OCI-LY1 (cell line): ENCODE results near the gene ANKRD33.

Experiments
- H2AFZ ChIP-seq: fragments of 200-600 bp; sonication (generic), shearing (Covaris generic); 2 replicates; pipeline ENCODE4 v1.6.0; 2014; ENCODE audit warnings: antibody characterized with exemption, mild to moderate bottlenecking, low read length
- H3F3A ChIP-seq: fragments of 200-600 bp; sonication (generic), shearing (Covaris generic); 2 replicates; pipeline ENCODE4 v1.6.0; 2014; ENCODE audit warnings: mild to moderate bottlenecking, antibody characterized with exemption, low read length, moderate library complexity; ENCODE audit not compliant: insufficient read depth
- H3K27ac ChIP-seq: fragments of 200-600 bp; sonication (generic); 2 replicates; pipeline ENCODE4 v1.5.1; 2014; ENCODE audit warnings: low read length, mixed run types, mild to moderate bottlenecking, low read depth; ENCODE audit not compliant: poor library complexity, severe bottlenecking
- H3K27me3 ChIP-seq: fragments of 200-600 bp; sonication (generic); 2 replicates; pipeline ENCODE4 v1.6.0; 2014; ENCODE audit warnings: antibody characterized with exemption, mild to moderate bottlenecking, low read length, moderate library complexity; ENCODE audit not compliant: insufficient read depth
- H3K36me3 ChIP-seq: fragments of 200-600 bp; sonication (generic); 2 replicates; pipeline ENCODE4 v1.6.1; 2014; ENCODE audit warnings: mild to moderate bottlenecking, antibody characterized with exemption, low read length, moderate library complexity, mixed read lengths; ENCODE audit not compliant: insufficient read depth
- H3K4me1 ChIP-seq: fragments of 200-600 bp; sonication (generic); 2 replicates; pipeline ENCODE4 v1.5.1; 2014; ENCODE audit warnings: mild to moderate bottlenecking, low read length, moderate library complexity; ENCODE audit not compliant: insufficient read depth, severe bottlenecking
- H3K4me2 ChIP-seq: fragments of 200-600 bp; sonication (generic), shearing (Covaris generic); 2 replicates; pipeline ENCODE4 v1.6.1; 2014; ENCODE audit warnings: low read length
- H3K4me3 ChIP-seq: fragments of 200-600 bp; sonication (generic); 2 replicates; pipeline ENCODE4 v1.5.1; 2014; ENCODE audit warnings: low read length, low read depth, mild to moderate bottlenecking, mixed read lengths; ENCODE audit not compliant: poor library complexity, severe bottlenecking
- H3K79me2 ChIP-seq: fragments of 200-600 bp; shearing (Covaris generic); 2 replicates; pipeline ENCODE4 v1.6.1; 2016; ENCODE audit warnings: mixed run types, low read length, mixed read lengths; ENCODE audit not compliant: insufficient read depth
- H3K9ac ChIP-seq: fragments of 200-600 bp; sonication (generic), shearing (Covaris generic); 2 replicates; pipeline ENCODE4 v1.6.1; 2014; ENCODE audit warnings: mild to moderate bottlenecking, low read length, mixed read lengths
- H3K9me2 ChIP-seq: fragments of 200-600 bp; sonication (generic), shearing (Covaris generic); 2 replicates; pipeline ENCODE4 v1.6.1; 2014; ENCODE audit warnings: low read depth, mild to moderate bottlenecking, low read length, mixed read lengths
- H3K9me3 ChIP-seq: fragments of 200-600 bp; shearing (Covaris generic); 2 replicates; pipeline ENCODE4 v1.6.1; 2014; ENCODE audit warnings: low read length, mixed read lengths
- H4K20me1 ChIP-seq: fragments of 200-600 bp; sonication (generic), shearing (Covaris generic); 2 replicates; pipeline ENCODE4 v1.6.0; 2016; ENCODE audit warnings: mild to moderate bottlenecking, low read length; ENCODE audit not compliant: insufficient read depth
- CTCF ChIP-seq: fragments of 200-600 bp; sonication (generic), shearing (Covaris generic); IDR thresholded peaks from 2 replicates; pipeline ENCODE4 v1.5.1; 2017; ENCODE audit warnings: mild to moderate bottlenecking, antibody characterized with exemption, low read length, moderate library complexity, mixed read lengths
- EZH2 ChIP-seq: fragments of 200-600 bp; sonication (generic), shearing (Covaris generic); IDR thresholded peaks from 2 replicates; pipeline ENCODE4 v1.8.0; 2017; ENCODE audit warnings: borderline replicate concordance, mixed run types, mild to moderate bottlenecking, antibody characterized with exemption, low read length, moderate library complexity, mixed read lengths

The ANKRD33 gene

GRCh38 chr12:51901121-51901817 lies 13.4 kb downstream of the ANKRD33 start:
- Histone ChIP-seq H3K36me3 (no peaks in the 10 kb centered on the region), H3K4me3 (no peak overlapping the region), H4K20me1 (no peaks in the 10 kb centered on the region), H3K79me2 (no peaks in the 10 kb centered on the region), H3K9ac (no peak overlapping the region), H3F3A (no peaks in the 10 kb centered on the region), H3K9me3 (no peaks in the 10 kb centered on the region), H3K27me3 (no peaks in the 10 kb centered on the region; the same call in 1 of the 2 replicates), H3K4me2 (no peak overlapping the region), H3K4me1 (no peaks in the 10 kb centered on the region), H3K9me2 (no peaks in the 10 kb centered on the region), H2AFZ (no peak overlapping the region), H3K27ac (no peak overlapping the region)
- TF ChIP-seq CTCF: no peak
- no peak for TF ChIP-seq EZH2

DNA sequence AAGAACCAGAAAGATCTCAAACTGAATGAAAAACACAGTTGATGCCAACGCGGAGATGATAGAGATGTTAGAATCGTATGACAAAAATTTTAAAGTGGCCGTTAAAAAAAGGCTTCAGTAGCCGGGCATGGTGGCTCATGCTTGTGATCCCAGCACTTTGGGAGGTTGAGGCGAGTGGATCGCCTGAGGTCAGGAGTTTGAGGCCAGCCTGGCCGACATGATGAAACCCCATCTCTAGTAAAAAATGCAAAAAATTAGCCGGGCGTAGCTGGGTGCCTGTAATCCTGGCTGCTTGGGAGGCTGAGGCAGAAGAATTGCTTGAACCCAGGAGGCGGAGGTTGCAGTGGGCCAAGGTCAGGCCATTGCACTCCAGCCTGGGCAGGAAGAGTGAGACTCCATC lies 14.0 kb downstream of the ANKRD33 start:
- Histone ChIP-seq H3K27me3 (no peaks in the 10 kb centered on the region; the same call in 1 of the 2 replicates), H3K36me3 (no peaks in the 10 kb centered on the region), H3K27ac (no peak overlapping the region), H4K20me1 (no peaks in the 10 kb centered on the region), H3K9me2 (no peaks in the 10 kb centered on the region), H3K9me3 (no peaks in the 10 kb centered on the region), H3F3A (no peaks in the 10 kb centered on the region), H3K9ac (no peak overlapping the region), H3K4me2 (no peak overlapping the region), H3K4me3 (no peak overlapping the region), H2AFZ (no peak overlapping the region), H3K4me1 (no peaks in the 10 kb centered on the region), H3K79me2 (no peaks in the 10 kb centered on the region)
- TF ChIP-seq CTCF (no peak), EZH2 (no peak)

- no peak overlapping the region for H3K27ac ChIP-seq
- H3K9me3 ChIP-seq: no peaks in the 10 kb centered on the region
- H3K4me2 ChIP-seq: no peak overlapping the region
These were observed 17.1 kb downstream of the ANKRD33 start for GRCh38 chr12:51904951-51905470.

More at GRCh38 chr12:51904951-51905470, 17.1 kb downstream of the ANKRD33 start:
- peaks cover 4% of the 10 kb centered on the region; the same call in 1 of the 2 replicates for H3K27me3 ChIP-seq
- H3F3A ChIP-seq: no peaks in the 10 kb centered on the region
- no peaks in the 10 kb centered on the region for H3K79me2 ChIP-seq
- no peaks in the 10 kb centered on the region for H3K36me3 ChIP-seq
- H3K9ac ChIP-seq: no peak overlapping the region
- no peak overlapping the region for H2AFZ ChIP-seq
- no peaks in the 10 kb centered on the region for H3K4me1 ChIP-seq
- no peaks in the 10 kb centered on the region for H3K9me2 ChIP-seq
- no peak overlapping the region for H3K4me3 ChIP-seq
- no peaks in the 10 kb centered on the region for H4K20me1 ChIP-seq
- TF ChIP-seq CTCF: no peak
- no peak for TF ChIP-seq EZH2
